Colonic mucosa (tissue), 4 donors: ENCODE data around the gene TMEM198. TPM values are rescaled to one million over a fixed set of nuclear protein-coding genes. Genes with fewer than 3 reads are reported as not detected.

Source experiments
- DNase-seq: peaks from one replicate; pipeline ENCODE4 v3.0.0-alpha.2; 2020
- H3K27ac ChIP-seq: fragments of 200-600 bp; one replicate; pipeline ENCODE4 v1.8.0; 2021
- H3K27me3 ChIP-seq: fragments of 200-600 bp; one replicate; pipeline ENCODE4 v1.8.0; 2021
- H3K36me3 ChIP-seq: fragments of 200-600 bp; one replicate; pipeline ENCODE4 v1.8.0; 2021
- H3K4me1 ChIP-seq: fragments of 200-600 bp; one replicate; pipeline ENCODE4 v1.8.0; 2021; ENCODE audit warnings: mild to moderate bottlenecking
- H3K4me3 ChIP-seq: fragments of 200-600 bp; one replicate; pipeline ENCODE4 v1.8.0; 2021
- H3K9ac ChIP-seq, 2 donors: one replicate each; pipeline ENCODE4 v1.7.0; 2013; ENCODE audit warnings: control low read depth in 2 of 2, low read depth in 2 of 2, low read length in 2 of 2
- H3K9me3 ChIP-seq: fragments of 200-600 bp; one replicate; pipeline ENCODE4 v1.8.0; 2021
- CTCF ChIP-seq: fragments of 200-600 bp; IDR thresholded peaks from one replicate; pipeline ENCODE4 v1.8.0; 2022; ENCODE audit warnings: antibody characterized with exemption, mild to moderate bottlenecking
- intact Hi-C: fragments of 100-400 bp; cut with DNase I; formaldehyde crosslinking; loops from one replicate; pipeline ENCODE4 v1.14.1; 2022
- total RNA-seq, 2 donors: library from RNA; stranded (reverse); fragmentation: NEBNext Ultra II Directional in 1 of 2; extraction: Animal tissue kit (Norgen Biotek cat#: 25700) in 1 of 2; gene quantifications; one replicate each; pipeline ENCODE4 v1.2.1, GENCODE V29; 2021
- donor health status: healthy.
- donor health status: DM: no; HTN: no; CAD: no.
- donor health status: DM: no; HTN: no; CAD: no.

TMEM198 gene
- total RNA-seq, 2 donors from 2014 or later: 1.7 to 2.9 TPM

DNA sequence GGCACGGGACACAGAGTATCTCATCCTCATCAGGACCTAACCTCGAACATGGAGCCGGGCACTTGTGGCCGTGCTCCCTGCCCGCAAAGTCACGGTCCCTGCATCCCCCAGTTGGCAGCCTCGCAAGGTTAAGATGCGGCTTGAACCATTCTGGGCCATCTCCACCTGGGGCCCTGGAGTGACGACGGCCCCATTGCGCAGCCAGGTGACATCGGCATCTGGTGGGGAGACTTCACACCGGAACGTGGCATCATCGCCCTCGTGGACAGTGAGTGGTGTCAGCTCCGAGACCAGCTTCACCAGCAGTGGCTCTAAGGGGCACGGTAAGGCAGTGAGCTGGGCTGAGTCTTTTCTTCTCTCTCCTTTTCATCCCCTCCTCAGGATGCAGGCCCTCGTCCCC is 12.6 kb downstream of the TMEM198 start:
- DNase-seq: no peak
- H3K4me1 ChIP-seq: peaks cover 4% of the 10 kb centered on the region
- TF ChIP-seq CTCF: no peak
- peaks cover 7% of the 10 kb centered on the region for H3K27me3 ChIP-seq
- no peak overlapping the region for H3K4me3 ChIP-seq
- intact Hi-C loops: no loop called here
- H3K9me3 ChIP-seq: no peaks in the 10 kb centered on the region
- no peak overlapping the region for H3K9ac ChIP-seq
- H3K36me3 ChIP-seq: no peaks in the 10 kb centered on the region
- H3K27ac ChIP-seq: no peak overlapping the region

DNA sequence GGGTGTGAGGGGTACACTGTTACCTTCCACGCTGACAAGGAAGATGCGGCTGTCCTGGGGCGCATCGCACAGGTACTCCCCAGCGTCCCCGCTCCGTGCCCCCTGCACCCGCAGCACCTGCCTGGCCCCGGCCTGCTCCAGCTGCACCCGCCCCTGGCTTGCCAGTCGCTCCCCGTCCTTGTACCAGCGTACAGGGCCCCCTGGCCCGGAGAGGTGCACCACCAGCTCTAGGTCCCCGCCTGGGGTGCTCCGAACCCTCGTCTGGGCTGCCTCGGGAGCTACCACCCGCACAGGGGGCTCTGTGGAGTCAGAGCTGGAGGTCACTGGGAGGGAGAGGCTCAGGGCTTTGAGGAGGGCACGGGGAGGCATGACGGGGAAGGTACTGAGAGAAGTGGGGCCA is 13.5 kb downstream of the TMEM198 start:
- no peak for DNase-seq
- peaks cover 4% of the 10 kb centered on the region for H3K4me1 ChIP-seq
- H3K4me3 ChIP-seq: no peak overlapping the region
- H3K9ac ChIP-seq: no peak overlapping the region
- no peaks in the 10 kb centered on the region for H3K27me3 ChIP-seq
- no peak for TF ChIP-seq CTCF
- intact Hi-C loops: no loop called here
- H3K9me3 ChIP-seq: no peaks in the 10 kb centered on the region
- H3K27ac ChIP-seq: no peak overlapping the region
- H3K36me3 ChIP-seq: no peaks in the 10 kb centered on the region

- Histone ChIP-seq H3K9me3 (no peaks in the 10 kb centered on the region), H3K4me3 (no peak overlapping the region), H3K9ac (no peak overlapping the region), H3K36me3 (no peaks in the 10 kb centered on the region), H3K27ac (no peak overlapping the region), H3K4me1 (no peaks in the 10 kb centered on the region), H3K27me3 (no peaks in the 10 kb centered on the region)
- TF ChIP-seq CTCF: no peak
- intact Hi-C loops: no loop called here
- DNase-seq: no peak
These were observed 14.3 kb downstream of the TMEM198 start for GRCh38 chr2:219557791-219558785.

- no peak overlapping the region for H3K9ac ChIP-seq
- no peak for TF ChIP-seq CTCF
- H3K4me3 ChIP-seq: no peak overlapping the region
- intact Hi-C loops: no loop called here
- H3K27me3 ChIP-seq: no peaks in the 10 kb centered on the region
- H3K27ac ChIP-seq: no peak overlapping the region
- no peak for DNase-seq
- no peaks in the 10 kb centered on the region for H3K36me3 ChIP-seq
- no peaks in the 10 kb centered on the region for H3K9me3 ChIP-seq
- H3K4me1 ChIP-seq: no peaks in the 10 kb centered on the region
These were observed 15.5 kb downstream of the TMEM198 start for GRCh38 chr2:219559156-219559915.

GRCh38 chr2:219560037-219560892 is 16.4 kb downstream of the TMEM198 start:
- Histone ChIP-seq H3K9me3 (no peaks in the 10 kb centered on the region), H3K27me3 (no peaks in the 10 kb centered on the region), H3K27ac (no peak overlapping the region), H3K9ac (no peak overlapping the region), H3K4me3 (no peak overlapping the region), H3K36me3 (no peaks in the 10 kb centered on the region), H3K4me1 (no peaks in the 10 kb centered on the region)
- peak; percentile 74 for TF ChIP-seq CTCF
- no peak for DNase-seq
- intact Hi-C loops: no loop called here
